BLaER1 treated with 17β-estradiol and CSF1 and Interleukin-3, amounts not matched to agents 10 nM and 100 nM (cell line): ENCODE measurements around the gene CIZ1.

ENCODE experiments used
- H3K27ac ChIP-seq, 11 experiments: shearing (Covaris generic); formaldehyde crosslinking; 2 replicates each; pipeline ENCODE4 v1.8.1; 2022
- H3K27me3 ChIP-seq, 11 experiments: shearing (Covaris generic); formaldehyde crosslinking; 2 replicates each; pipeline ENCODE4 v1.8.1; 2022
- H3K36me3 ChIP-seq, 11 experiments: shearing (Covaris generic); formaldehyde crosslinking; 2 replicates each; pipeline ENCODE4 v1.8.1; 2022
- H3K4me1 ChIP-seq, 10 experiments: shearing (Covaris generic); formaldehyde crosslinking; 2 replicates each; pipeline ENCODE4 v1.8.1; 2022
- H3K4me2 ChIP-seq, 11 experiments: shearing (Covaris generic); formaldehyde crosslinking; 2 replicates each; pipeline ENCODE4 v1.8.1; 2022
- H3K4me3 ChIP-seq, 10 experiments: shearing (Covaris generic); formaldehyde crosslinking; 2 replicates each; pipeline ENCODE4 v1.8.1; 2022
- H3K9ac ChIP-seq, 11 experiments: shearing (Covaris generic); formaldehyde crosslinking; 2 replicates each; pipeline ENCODE4 v1.8.1; 2022
- H3K9me3 ChIP-seq, 11 experiments: shearing (Covaris generic); formaldehyde crosslinking; replicated peaks in 1 of 11; 2 replicates each; pipeline ENCODE4 v1.8.1; 2022
- H4K20me1 ChIP-seq, 11 experiments: shearing (Covaris generic); formaldehyde crosslinking; 2 replicates each; pipeline ENCODE4 v1.8.1; 2022
- Cebpa-rat ChIP-seq, 11 experiments: shearing (Covaris generic); IDR thresholded peaks; 2 replicates each; pipeline ENCODE4 v1.8.1; 2022

CIZ1 gene

DNA sequence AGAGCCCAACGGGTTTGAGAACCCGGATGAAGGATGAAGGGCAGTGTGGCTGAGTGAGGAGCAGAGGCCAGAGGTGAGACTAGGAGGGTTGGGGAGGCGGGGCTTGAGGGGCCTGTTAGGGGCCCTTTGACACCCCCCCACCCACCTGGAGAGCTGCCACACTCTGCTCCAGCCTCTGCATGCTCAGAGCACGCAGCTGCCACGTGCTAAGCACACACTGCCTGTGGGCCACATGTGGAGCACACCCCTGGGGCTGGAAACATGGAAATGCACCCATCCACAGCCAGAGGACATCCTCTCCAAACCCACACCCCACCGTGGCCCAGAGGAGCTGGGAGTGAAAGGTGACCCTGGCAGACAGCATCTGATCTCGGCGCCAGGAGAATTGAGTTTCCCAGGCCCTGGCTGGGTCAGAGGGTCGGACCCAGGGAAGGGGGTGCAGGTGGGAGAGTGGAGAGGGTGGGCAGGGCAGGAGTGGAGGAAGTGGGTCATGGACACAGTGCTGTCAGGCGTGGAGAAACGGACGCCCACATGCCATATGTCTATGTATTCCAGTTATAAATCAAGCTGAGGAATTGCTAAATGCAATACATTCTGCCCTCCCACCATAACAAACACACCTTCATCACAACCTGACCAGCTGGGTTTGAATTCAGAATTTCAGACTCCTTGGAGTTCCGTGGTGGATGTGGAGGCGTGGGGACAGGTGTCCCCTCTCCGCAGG is 17.7 kb upstream of the CIZ1 start:
- H3K4me2 ChIP-seq = peak overlapping the region; percentile 37 to 100 (median 71)
- TF ChIP-seq Cebpa-rat (IDR thresholded peaks at IDR 0.05) = no peak
- peak overlapping the region in 8 of 11 experiments; percentile 3 to 76 (median 63); a peak in 12 of 22 replicates for H3K27ac ChIP-seq
- peak overlapping the region in 8 of 11 experiments; percentile 3 to 64 (median 26); a peak in 10 of 22 replicates for H3K9ac ChIP-seq
- peaks cover 0 to 3% (median 0%) of the 10 kb centered on the region in 11 experiments; a peak in 1 of 22 replicates for H3K27me3 ChIP-seq
- H3K4me1 ChIP-seq = peaks cover 49 to 86% (median 85%) of the 10 kb centered on the region in 10 experiments
- no peaks in the 10 kb centered on the region for H3K36me3 ChIP-seq
- H4K20me1 ChIP-seq = no peaks in the 10 kb centered on the region
- H3K9me3 ChIP-seq = no peaks in the 10 kb centered on the region
- H3K4me3 ChIP-seq = no peak overlapping the region

DNA sequence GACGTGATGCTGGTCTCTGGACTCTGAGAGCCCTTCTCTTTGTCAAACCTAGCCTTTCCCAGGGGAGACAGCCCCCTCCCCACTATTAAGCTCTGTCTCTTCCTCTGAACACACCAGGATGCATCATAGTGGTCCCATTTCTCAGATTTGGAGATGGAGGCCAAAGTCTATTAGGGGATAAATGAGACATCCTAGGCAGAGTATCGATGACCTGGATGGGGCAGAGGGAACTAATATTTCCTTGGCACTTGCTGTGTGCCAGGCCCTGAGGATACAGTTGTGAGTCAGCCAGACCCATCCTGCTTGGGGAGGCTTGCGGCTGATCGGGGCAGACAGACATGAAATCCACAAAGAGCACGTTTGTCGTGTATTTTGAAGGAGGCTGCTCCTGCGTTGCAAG is 17.0 kb upstream of the CIZ1 start:
- Histone ChIP-seq H3K4me1 (peaks cover 45 to 83% (median 82%) of the 10 kb centered on the region in 10 experiments), H3K4me3 (no peak overlapping the region), H4K20me1 (no peaks in the 10 kb centered on the region), H3K9ac (peak overlapping the region in 9 of 11 experiments; percentile 3 to 64 (median 47); a peak in 10 of 22 replicates), H3K27ac (peak overlapping the region in 8 of 11 experiments; percentile 44 to 76 (median 67); a peak in 13 of 22 replicates), H3K4me2 (peak overlapping the region; percentile 14 to 100 (median 71); a peak in 20 of 22 replicates), H3K9me3 (no peaks in the 10 kb centered on the region), H3K27me3 (peaks cover 0 to 3% (median 0%) of the 10 kb centered on the region in 11 experiments; a peak in 2 of 22 replicates), H3K36me3 (no peaks in the 10 kb centered on the region)
- TF ChIP-seq Cebpa-rat (IDR thresholded peaks at IDR 0.05) = no peak

DNA sequence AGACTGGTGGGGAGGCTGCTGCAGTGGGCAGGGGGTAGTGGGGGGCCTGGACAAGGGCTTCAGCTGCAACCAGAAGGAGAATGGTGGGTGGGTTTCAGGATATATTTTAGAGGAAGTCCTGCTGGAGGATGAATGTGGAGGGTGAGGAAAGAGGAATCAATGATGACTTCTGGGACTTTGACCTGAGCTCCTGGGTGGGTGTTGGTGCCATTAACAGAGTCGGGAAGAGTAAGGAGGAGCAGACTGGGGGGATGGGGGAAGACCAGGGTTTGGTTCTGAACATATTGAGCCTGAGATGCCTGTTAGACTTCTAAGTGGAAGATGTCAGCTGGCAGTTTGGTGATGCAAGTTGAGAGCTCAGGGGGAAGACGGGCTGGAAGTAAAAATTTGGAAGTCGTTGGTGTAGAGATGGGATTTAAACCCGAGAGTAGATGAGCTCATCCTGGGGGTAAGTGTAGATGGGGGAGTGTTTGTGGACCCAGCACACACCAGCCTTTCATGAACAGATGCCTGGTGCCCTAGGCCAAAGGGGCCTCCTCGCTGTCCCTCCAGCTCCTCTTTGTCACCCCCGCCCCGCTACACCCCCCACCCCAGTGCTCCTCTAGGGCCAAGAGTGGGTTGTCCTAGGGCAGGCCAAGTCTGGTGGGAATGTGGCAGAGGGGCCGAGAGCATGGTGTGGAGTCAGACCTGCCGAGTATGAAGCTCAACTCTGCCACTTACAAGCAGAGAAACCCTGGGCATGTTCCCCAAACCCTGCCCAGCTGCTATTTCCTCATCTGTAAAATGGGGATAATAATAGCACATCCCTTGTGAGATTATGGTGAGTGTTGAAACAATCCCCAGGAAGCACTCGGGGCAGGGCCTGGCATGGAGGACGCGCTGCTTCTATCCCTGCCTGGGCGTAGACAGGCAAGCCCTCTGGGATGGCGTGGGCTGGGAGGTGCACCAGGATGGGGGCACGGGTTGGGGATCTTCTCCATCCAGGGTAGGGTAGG is 15.8 kb upstream of the CIZ1 start:
- H4K20me1 ChIP-seq = no peaks in the 10 kb centered on the region
- H3K9ac ChIP-seq = peak overlapping the region in 9 of 11 experiments; percentile 28 to 64 (median 49); a peak in 9 of 22 replicates
- no peak overlapping the region for H3K4me3 ChIP-seq
- no peaks in the 10 kb centered on the region for H3K9me3 ChIP-seq
- H3K36me3 ChIP-seq = no peaks in the 10 kb centered on the region
- peak in 5 of 11 experiments; percentile 20 to 44 (median 31); a peak in 1 of 22 replicates for TF ChIP-seq Cebpa-rat (IDR thresholded peaks at IDR 0.05)
- H3K27ac ChIP-seq = peak overlapping the region in 8 of 11 experiments; percentile 44 to 76 (median 67); a peak in 16 of 22 replicates
- H3K4me2 ChIP-seq = peak overlapping the region; percentile 58 to 100 (median 71)
- peaks cover 42 to 82% (median 79%) of the 10 kb centered on the region in 10 experiments for H3K4me1 ChIP-seq
- peaks cover 0 to 3% (median 0%) of the 10 kb centered on the region in 11 experiments; a peak in 2 of 22 replicates for H3K27me3 ChIP-seq

DNA sequence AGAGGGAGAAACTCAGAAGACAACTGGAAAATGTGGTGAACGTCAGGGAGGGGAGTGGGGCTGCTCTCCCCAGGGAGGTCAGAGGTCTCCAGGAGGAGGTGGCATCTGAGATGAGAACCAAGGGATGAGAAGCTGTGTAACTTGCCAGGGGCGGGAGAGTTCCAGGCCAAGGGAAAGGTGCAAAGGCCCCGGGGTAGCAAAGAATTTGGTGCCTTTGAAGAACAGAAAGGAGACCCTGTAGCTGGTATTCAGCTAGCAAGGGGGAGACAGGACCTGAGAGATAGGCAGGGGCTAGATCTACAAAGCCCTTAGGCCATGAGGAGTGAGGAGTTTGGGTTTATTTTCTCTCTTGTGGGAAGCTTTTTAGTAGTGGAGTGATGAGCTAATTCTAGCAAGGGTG is 15.1 kb upstream of the CIZ1 start:
- Histone ChIP-seq H3K36me3 (no peaks in the 10 kb centered on the region), H3K27ac (peak overlapping the region in 8 of 11 experiments; percentile 44 to 76 (median 63); a peak in 15 of 22 replicates), H3K9ac (peak overlapping the region in 6 of 11 experiments; percentile 15 to 64 (median 49); a peak in 7 of 22 replicates), H3K27me3 (peaks cover 0 to 3% (median 0%) of the 10 kb centered on the region in 11 experiments; a peak in 2 of 22 replicates), H3K4me2 (peak overlapping the region in 10 of 11 experiments; percentile 58 to 100 (median 74); a peak in 19 of 22 replicates), H3K4me3 (no peak overlapping the region), H4K20me1 (no peaks in the 10 kb centered on the region), H3K4me1 (peaks cover 46 to 80% (median 72%) of the 10 kb centered on the region in 10 experiments), H3K9me3 (no peaks in the 10 kb centered on the region)
- TF ChIP-seq Cebpa-rat (IDR thresholded peaks at IDR 0.05) = no peak

DNA sequence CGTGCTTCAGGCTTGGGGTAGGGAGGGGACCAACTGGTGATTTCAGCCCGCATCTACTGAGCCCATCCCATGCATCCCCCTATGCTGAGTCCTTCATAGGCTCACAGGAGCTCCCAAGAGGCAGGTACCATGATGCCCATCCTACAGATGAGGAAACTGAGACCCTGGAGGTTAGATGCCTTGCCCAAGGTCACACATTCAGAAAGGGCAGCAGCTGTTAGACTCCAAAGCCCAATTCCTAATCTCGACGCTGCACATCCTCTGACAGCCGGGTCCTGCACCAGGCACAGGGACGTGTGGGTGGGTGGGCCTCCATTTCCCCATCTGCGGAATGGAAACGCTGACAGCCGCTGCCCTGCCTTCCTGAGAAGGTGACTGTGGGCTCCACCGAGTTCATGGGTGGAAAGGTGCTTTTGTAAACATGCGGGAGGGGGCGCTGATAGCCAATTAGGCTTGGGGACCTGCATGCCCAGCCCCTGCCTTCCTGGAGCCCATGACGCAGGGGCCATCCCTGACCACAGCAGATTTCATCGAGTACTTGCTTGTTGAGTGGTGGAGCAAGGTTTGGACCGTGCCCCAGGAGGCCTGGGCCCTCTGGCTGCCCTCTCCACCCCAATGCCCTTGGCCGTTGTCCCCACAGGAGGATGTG is 14.0 kb upstream of the CIZ1 start:
- H3K9ac ChIP-seq = peak overlapping the region in 2 of 11 experiments; percentile 9 to 21; a peak in 1 of 22 replicates
- H3K27me3 ChIP-seq = peaks cover 0 to 3% (median 0%) of the 10 kb centered on the region in 11 experiments; a peak in 2 of 22 replicates
- TF ChIP-seq Cebpa-rat (IDR thresholded peaks at IDR 0.05) = no peak
- H3K4me1 ChIP-seq = peaks cover 46 to 78% (median 71%) of the 10 kb centered on the region in 10 experiments
- peak overlapping the region in 2 of 11 experiments; percentile 69 to 76; a peak in 3 of 22 replicates for H3K27ac ChIP-seq
- H3K4me3 ChIP-seq = no peak overlapping the region
- peak overlapping the region in 8 of 11 experiments; percentile 97 to 100 (median 100); a peak in 17 of 22 replicates for H3K4me2 ChIP-seq
- no peaks in the 10 kb centered on the region for H3K9me3 ChIP-seq
- no peaks in the 10 kb centered on the region for H3K36me3 ChIP-seq
- no peaks in the 10 kb centered on the region for H4K20me1 ChIP-seq

DNA sequence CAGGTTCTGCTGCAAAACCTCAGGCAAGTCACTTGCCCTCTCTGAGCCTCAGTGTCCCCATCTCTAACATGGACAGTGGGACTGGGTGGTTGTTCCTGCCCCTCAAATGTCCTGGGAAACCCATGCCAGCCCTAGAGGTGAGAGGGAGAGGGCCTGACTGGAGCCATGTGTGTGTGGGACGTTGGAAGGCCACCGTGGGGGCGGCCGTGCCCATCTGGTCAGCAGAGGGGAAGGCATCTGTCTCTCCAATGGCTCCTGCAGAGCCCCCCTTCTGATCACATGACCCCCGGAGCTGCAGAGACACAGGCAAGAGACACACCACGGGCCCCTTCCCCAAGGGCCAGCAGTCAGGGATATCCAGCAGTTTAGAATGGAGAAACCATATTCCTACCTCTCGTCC is 13.5 kb upstream of the CIZ1 start:
- Histone ChIP-seq H4K20me1 (no peaks in the 10 kb centered on the region), H3K4me1 (peaks cover 46 to 76% (median 68%) of the 10 kb centered on the region in 10 experiments), H3K27me3 (peaks cover 0 to 3% (median 0%) of the 10 kb centered on the region in 11 experiments; a peak in 2 of 22 replicates), H3K9me3 (no peaks in the 10 kb centered on the region), H3K36me3 (no peaks in the 10 kb centered on the region), H3K9ac (peak overlapping the region in 6 of 11 experiments; percentile 64 to 81 (median 77); a peak in 9 of 22 replicates), H3K4me3 (peak overlapping the region in 6 of 10 experiments; percentile 64 to 76 (median 72); a peak in 5 of 20 replicates), H3K4me2 (peak overlapping the region; percentile 97 to 100 (median 99)), H3K27ac (peak overlapping the region in 5 of 11 experiments; percentile 63 to 67 (median 66); a peak in 10 of 22 replicates)
- no peak for TF ChIP-seq Cebpa-rat (IDR thresholded peaks at IDR 0.05)

DNA sequence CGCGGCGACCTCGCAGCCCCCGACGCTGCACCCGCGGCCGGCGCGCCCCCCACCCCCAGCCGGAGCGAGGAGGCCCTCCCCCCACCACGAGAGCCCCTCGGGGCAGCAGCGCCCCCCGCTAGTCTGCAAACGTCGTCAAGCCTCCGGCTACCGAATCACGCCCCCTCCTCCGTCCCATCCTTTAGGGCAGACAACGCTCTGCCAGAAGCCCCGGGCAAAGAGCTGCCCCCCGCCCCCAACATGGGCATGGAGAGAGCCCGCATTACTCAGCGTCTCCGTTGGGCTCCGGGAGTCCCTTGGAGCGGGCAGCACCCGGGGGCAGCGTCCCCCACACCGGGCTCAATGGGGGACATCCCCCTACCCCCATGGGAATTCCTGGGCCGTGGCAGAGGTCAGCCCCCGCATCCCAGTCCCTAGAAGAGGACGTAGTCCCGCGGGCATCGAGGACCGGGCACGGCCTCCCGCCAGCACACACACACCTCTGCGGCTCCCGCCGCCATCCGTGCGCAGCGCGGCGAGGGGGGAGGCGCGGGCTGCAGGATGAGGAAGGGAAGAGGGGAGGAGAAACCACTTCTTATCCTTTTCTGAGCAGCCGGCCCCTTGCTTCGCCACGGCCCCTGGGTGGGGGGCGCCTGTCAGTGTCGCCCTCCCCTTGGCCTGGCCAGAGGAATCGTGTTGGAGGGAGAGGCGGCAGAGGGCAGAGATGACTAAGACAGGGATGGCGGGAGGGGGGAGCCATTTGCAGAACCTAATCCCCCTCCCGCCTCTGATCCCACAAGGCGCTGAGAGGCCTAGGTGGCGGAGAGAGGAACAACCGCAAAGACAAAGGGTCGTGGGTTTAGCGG is 12.6 kb upstream of the CIZ1 start:
- Histone ChIP-seq H3K4me1 (peaks cover 39 to 67% (median 59%) of the 10 kb centered on the region in 10 experiments), H3K4me2 (peak overlapping the region; percentile 97 to 100 (median 99)), H3K9ac (peak overlapping the region; percentile 56 to 83 (median 72); a peak in 21 of 22 replicates), H3K27ac (peak overlapping the region in 8 of 11 experiments; percentile 14 to 67 (median 64); a peak in 16 of 22 replicates), H3K4me3 (peak overlapping the region; percentile 60 to 76 (median 70)), H4K20me1 (no peaks in the 10 kb centered on the region), H3K9me3 (no peaks in the 10 kb centered on the region), H3K27me3 (peaks cover 0 to 3% (median 0%) of the 10 kb centered on the region in 11 experiments; a peak in 2 of 22 replicates), H3K36me3 (no peaks in the 10 kb centered on the region)
- TF ChIP-seq Cebpa-rat (IDR thresholded peaks at IDR 0.05) = no peak
